PC-9 (cell line): ENCODE measurements around the gene MRPL27.

Source experiments
- CTCF ChIP-seq: fragments of 200-600 bp; sonication (generic); conservative IDR thresholded peaks from 2 replicates; pipeline ENCODE4 v1.6.1; 2017; ENCODE audit warnings: mixed run types, antibody characterized with exemption, mild to moderate bottlenecking, moderate library complexity
- EZH2 ChIP-seq: fragments of 200-600 bp; sonication (generic); IDR thresholded peaks from 2 replicates; pipeline ENCODE4 v1.8.0; 2017; ENCODE audit warnings: antibody characterized with exemption, low read depth

- TF ChIP-seq CTCF = no peak
- no peak for TF ChIP-seq EZH2
These were observed 28.1 kb downstream of the MRPL27 start for GRCh38 chr17:50344731-50345365.
